HepG2 (cell line): ENCODE measurements around the gene PPP1R13L. TPM values are rescaled to one million over a fixed set of nuclear protein-coding genes. Genes with fewer than 3 reads are reported as not detected.

Source experiments
- ATF7-NPFF ChIP-seq: sonication (generic); formaldehyde crosslinking; IDR thresholded peaks from 2 replicates; pipeline ENCODE4 v1.8.1; 2023; ENCODE audit warnings: mild to moderate bottlenecking, low read depth, missing genetic modification reagents, moderate library complexity
- ATM ChIP-seq: fragments of 450-650 bp; IDR thresholded peaks from 2 replicates; pipeline ENCODE4 v1.7.1; 2017; ENCODE audit warnings: mild to moderate bottlenecking, borderline replicate concordance
- CENPT ChIP-seq: sonication (generic); formaldehyde crosslinking; IDR thresholded peaks from 2 replicates; pipeline ENCODE4 v1.8.0; 2022; ENCODE audit warnings: low read depth, mild to moderate bottlenecking, moderate library complexity, missing genetic modification reagents
- CENPX ChIP-seq: sonication (generic); formaldehyde crosslinking; IDR thresholded peaks from 2 replicates; pipeline ENCODE4 v1.9.0; 2021; ENCODE audit warnings: mild to moderate bottlenecking, missing genetic modification reagents, moderate library complexity
- KLF15 ChIP-seq: sonication (generic); formaldehyde crosslinking; IDR thresholded peaks from 2 replicates; pipeline ENCODE4 v1.8.1; 2023; ENCODE audit warnings: borderline replicate concordance, mild to moderate bottlenecking, inconsistent platforms, missing genetic modification reagents, mixed read lengths
- KLF6 ChIP-seq: IDR thresholded peaks from 2 replicates; pipeline ENCODE4 v1.8.0; 2016; ENCODE audit warnings: missing biosample characterization, missing genetic modification reagents
- RELA ChIP-seq: sonication (generic); formaldehyde crosslinking; IDR thresholded peaks from 2 replicates; pipeline ENCODE4 v1.4.0; 2020; ENCODE audit warnings: missing genetic modification reagents
- RXRA ChIP-seq: sonication (generic); formaldehyde crosslinking; IDR thresholded peaks from 2 replicates; pipeline ENCODE4 v1.5.1; 2020; ENCODE audit warnings: missing genetic modification reagents
- SP140L ChIP-seq: sonication (generic); formaldehyde crosslinking; IDR thresholded peaks from 2 replicates; pipeline ENCODE4 v1.4.0; 2020; ENCODE audit warnings: missing genetic modification reagents, borderline replicate concordance
- TAF1 ChIP-seq: sonication (generic); formaldehyde crosslinking; IDR thresholded peaks from 2 replicates; pipeline ENCODE4 v1.4.0; 2020; ENCODE audit warnings: missing genetic modification reagents
- ZBED4 ChIP-seq: sonication (generic); formaldehyde crosslinking; IDR thresholded peaks from 2 replicates; pipeline ENCODE4 v1.4.0; 2020; ENCODE audit warnings: missing genetic modification reagents, borderline replicate concordance
- ZBTB26 ChIP-seq: IDR thresholded peaks from 2 replicates; pipeline ENCODE4 v1.6.1; 2016; ENCODE audit warnings: missing compliant biosample characterization, missing genetic modification reagents, borderline replicate concordance
- ZNF136 ChIP-seq: sonication (generic); formaldehyde crosslinking; IDR thresholded peaks from 2 replicates; pipeline ENCODE4 v1.8.1; 2022; ENCODE audit warnings: low read depth, mild to moderate bottlenecking, moderate library complexity, missing genetic modification reagents
- ZNF460 ChIP-seq: sonication (generic); formaldehyde crosslinking; IDR thresholded peaks from 2 replicates; pipeline ENCODE4 v1.5.1; 2020; ENCODE audit warnings: missing genetic modification reagents, mild to moderate bottlenecking, borderline replicate concordance
- ZNF687 ChIP-seq: sonication (generic); formaldehyde crosslinking; IDR thresholded peaks from 2 replicates; pipeline ENCODE4 v1.5.1; 2020; ENCODE audit warnings: mild to moderate bottlenecking, missing genetic modification reagents, moderate library complexity
- ZNF839 ChIP-seq: sonication (generic); formaldehyde crosslinking; IDR thresholded peaks from 2 replicates; pipeline ENCODE4 v1.4.0; 2020; ENCODE audit warnings: missing genetic modification reagents, mild to moderate bottlenecking, borderline replicate concordance
- polyA plus RNA-seq, 8 experiments: library from polyadenylated mRNA; depleted of rRNA in 3 of 8; stranded (reverse) in 7 of 8; unstranded in 1 of 8; fragments of >200 nt; fragmentation: Illumina TruSeq in 4 of 8; extraction: Trizol in 4 of 8; gene quantifications; 2 replicates each; pipeline versions ENCODE4 v1.2.1 to v1.2.3, GENCODE V29; 2011 to 2016; ENCODE audit warnings: low read depth in 4 of 8, missing spikeins in 1 of 8, mixed read lengths in 1 of 8; ENCODE audit not compliant: insufficient read depth in 1 of 8
- total RNA-seq, 5 experiments: library from RNA; depleted of rRNA; stranded (reverse); fragments of >200 nt; fragmentation: Illumina TruSeq; extraction: Trizol; gene quantifications; 2 replicates each; pipeline ENCODE4 v1.2.3, GENCODE V29; 2016; ENCODE audit warnings: low read depth in 1 of 5
- TF ChIP-seq, protein P1 (sequence below): sonication (generic); formaldehyde crosslinking; IDR thresholded peaks from 2 replicates; pipeline ENCODE4 v1.5.1; 2020; ENCODE audit warnings: missing genetic modification reagents, mild to moderate bottlenecking, borderline replicate concordance

The PPP1R13L gene
- total and polyA plus RNA-seq, 2 of the 13 experiments (the other 11 are each of a cell fraction or from before 2014, with no cell fraction given), result 1.3 to 6.6 TPM

DNA sequence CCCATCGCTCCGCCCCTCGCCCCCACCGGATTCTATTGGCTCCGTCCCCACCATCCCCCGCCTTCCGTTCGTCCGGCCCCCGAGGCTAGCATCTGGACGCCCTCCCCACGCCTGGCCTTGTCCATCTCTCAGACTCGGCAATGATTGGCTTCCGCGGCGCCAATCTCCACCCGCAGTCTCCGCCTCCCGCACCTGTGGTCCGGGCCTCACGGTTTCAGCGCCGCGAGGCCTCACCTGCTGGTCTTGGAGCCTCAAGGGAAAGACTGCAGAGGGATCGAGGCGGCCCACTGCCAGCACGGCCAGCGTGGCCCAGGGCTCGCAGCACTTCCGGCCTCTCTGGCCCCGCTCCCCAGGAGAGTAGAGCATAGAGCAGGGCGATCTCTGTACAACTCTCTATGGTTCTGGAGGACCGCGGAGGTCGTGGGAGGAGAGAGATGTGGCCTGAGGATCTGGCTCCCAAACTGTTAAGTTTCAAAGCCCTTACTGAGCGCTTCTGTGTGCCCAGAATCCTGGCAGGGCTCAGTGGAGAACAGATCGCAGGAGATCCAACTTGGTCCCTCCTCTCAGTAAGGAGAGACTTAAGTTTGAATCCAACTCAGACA is 18.8 kb upstream of the PPP1R13L start, which contains the start of gene ERCC1 (continued):
- TF ChIP-seq, protein P1, sequence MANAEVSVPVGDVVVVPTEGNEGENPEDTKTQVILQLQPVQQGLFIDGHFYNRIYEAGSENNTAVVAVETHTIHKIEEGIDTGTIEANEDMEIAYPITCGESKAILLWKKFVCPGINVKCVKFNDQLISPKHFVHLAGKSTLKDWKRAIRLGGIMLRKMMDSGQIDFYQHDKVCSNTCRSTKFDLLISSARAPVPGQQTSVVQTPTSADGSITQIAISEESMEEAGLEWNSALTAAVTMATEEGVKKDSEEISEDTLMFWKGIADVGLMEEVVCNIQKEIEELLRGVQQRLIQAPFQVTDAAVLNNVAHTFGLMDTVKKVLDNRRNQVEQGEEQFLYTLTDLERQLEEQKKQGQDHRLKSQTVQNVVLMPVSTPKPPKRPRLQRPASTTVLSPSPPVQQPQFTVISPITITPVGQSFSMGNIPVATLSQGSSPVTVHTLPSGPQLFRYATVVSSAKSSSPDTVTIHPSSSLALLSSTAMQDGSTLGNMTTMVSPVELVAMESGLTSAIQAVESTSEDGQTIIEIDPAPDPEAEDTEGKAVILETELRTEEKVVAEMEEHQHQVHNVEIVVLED (CRISPR knock-in tag), result peak; percentile 87
- 0 out of 2 replicates have a peak, but pooled peaks have one; percentile 51 for TF ChIP-seq CENPT
- peak; percentile 25; the same call in 1 of the 2 replicates for TF ChIP-seq ZBTB26
- peak; percentile 38; the same call in 1 of the 2 replicates for TF ChIP-seq RXRA (CRISPR knock-in tag)
- peak; percentile 35; the same call in 1 of the 2 replicates for TF ChIP-seq RELA (CRISPR knock-in tag)
- no peak for TF ChIP-seq SP140L (CRISPR knock-in tag)
- TF ChIP-seq ZNF136 (CRISPR knock-in tag), result peak; percentile 50; the same call in 1 of the 2 replicates
- peak; percentile 86 for TF ChIP-seq ATF7-NPFF (CRISPR knock-in tag)
- TF ChIP-seq ATM, result no peak
- TF ChIP-seq KLF6 (CRISPR knock-in tag), result peak; percentile 92
- TF ChIP-seq ZBED4 (CRISPR knock-in tag), result peak; percentile 66
- no peak for TF ChIP-seq ZNF839 (CRISPR knock-in tag)
- peak; percentile 98 for TF ChIP-seq ZNF687 (CRISPR knock-in tag)
- TF ChIP-seq CENPX, result no peak
- no peak; the same call in 1 of the 2 replicates for TF ChIP-seq ZNF460 (CRISPR knock-in tag)
- peak; percentile 90 for TF ChIP-seq TAF1 (CRISPR knock-in tag)
- TF ChIP-seq KLF15 (CRISPR knock-in tag), result 0 out of 2 replicates have a peak, but pooled peaks have one; percentile 9
